HepG2 (cell line): ENCODE measurements around the gene ZBTB46. TPM values are rescaled to one million over a fixed set of nuclear protein-coding genes. Genes with fewer than 3 reads are reported as not detected.

Experiments used
- AGO2 ChIP-seq: fragments of 200-400 bp; formaldehyde crosslinking; optimal IDR thresholded peaks from 2 replicates; pipeline ENCODE3; 2017; ENCODE audit warnings: mild to moderate bottlenecking, low read depth, low read length, moderate library complexity
- BORCS8-MEF2B ChIP-seq: sonication (generic); formaldehyde crosslinking; IDR thresholded peaks from 2 replicates; pipeline ENCODE4 v1.8.0; 2022; ENCODE audit warnings: mild to moderate bottlenecking, missing genetic modification reagents
- HCFC1 ChIP-seq: fragments of 150-350 bp; IDR thresholded peaks from 2 replicates; pipeline ENCODE4 v1.6.1; 2014; ENCODE audit warnings: low read depth, low read length
- HMG20B ChIP-seq: conservative IDR thresholded peaks from 2 replicates; pipeline ENCODE4 v1.6.1; 2016; ENCODE audit warnings: missing genetic modification reagents, missing compliant biosample characterization
- HNRNPL ChIP-seq: fragments of 200-400 bp; formaldehyde crosslinking; IDR thresholded peaks from 2 replicates; pipeline ENCODE4 v1.6.1; 2017; ENCODE audit warnings: mild to moderate bottlenecking, low read depth, low read length
- HNRNPLL ChIP-seq: fragments of 200-400 bp; formaldehyde crosslinking; IDR thresholded peaks from 2 replicates; pipeline ENCODE4 v1.6.1; 2017; ENCODE audit warnings: mild to moderate bottlenecking, low read depth, low read length; ENCODE audit not compliant: poor library complexity, severe bottlenecking
- KLF15 ChIP-seq: sonication (generic); formaldehyde crosslinking; IDR thresholded peaks from 2 replicates; pipeline ENCODE4 v1.8.1; 2023; ENCODE audit warnings: borderline replicate concordance, mild to moderate bottlenecking, inconsistent platforms, missing genetic modification reagents, mixed read lengths
- KLF9 ChIP-seq: IDR thresholded peaks from 2 replicates; pipeline ENCODE4 v1.6.1; 2016; ENCODE audit warnings: low read depth
- NFIC ChIP-seq: IDR thresholded peaks from 2 replicates; pipeline ENCODE4 v1.6.1; 2012; ENCODE audit warnings: mild to moderate bottlenecking, low read length, inconsistent platforms
- NONO ChIP-seq, 2 experiments: fragments of 450-650 bp in 1 of 2; sonication (generic) in 1 of 2; formaldehyde crosslinking in 1 of 2; IDR thresholded peaks in 1 of 2; conservative IDR thresholded peaks in 1 of 2; 2 replicates each; pipeline versions ENCODE4 v1.6.1 to v1.8.0; 2017 to 2022; ENCODE audit warnings: mild to moderate bottlenecking in 1 of 2, missing genetic modification reagents in 1 of 2, moderate library complexity in 1 of 2
- RXRB ChIP-seq: IDR thresholded peaks from 2 replicates; pipeline ENCODE4 v1.6.1; 2016; ENCODE audit warnings: borderline replicate concordance, missing genetic modification reagents, missing compliant biosample characterization
- SNAI1 ChIP-seq: sonication (generic); formaldehyde crosslinking; IDR thresholded peaks from 2 replicates; pipeline ENCODE4 v1.5.0; 2020; ENCODE audit warnings: mild to moderate bottlenecking, missing genetic modification reagents, borderline replicate concordance
- TARDBP ChIP-seq: sonication (generic); formaldehyde crosslinking; IDR thresholded peaks from 2 replicates; pipeline ENCODE4 v1.8.0; 2022; ENCODE audit warnings: mild to moderate bottlenecking, missing genetic modification reagents
- THAP11 ChIP-seq: IDR thresholded peaks from 2 replicates; pipeline ENCODE4 v1.6.1; 2016; ENCODE audit warnings: missing biosample characterization, missing genetic modification reagents
- ZFX ChIP-seq: sonication (generic); formaldehyde crosslinking; IDR thresholded peaks from 2 replicates; pipeline ENCODE4 v1.4.0; 2020; ENCODE audit warnings: mild to moderate bottlenecking, low read depth, missing genetic modification reagents, moderate library complexity
- ZNF713 ChIP-seq: sonication (generic); formaldehyde crosslinking; IDR thresholded peaks from 2 replicates; pipeline ENCODE4 v1.4.0; 2020; ENCODE audit warnings: mild to moderate bottlenecking, missing genetic modification reagents
- polyA plus RNA-seq, 8 experiments: library from polyadenylated mRNA; depleted of rRNA in 3 of 8; stranded (reverse) in 7 of 8; unstranded in 1 of 8; fragments of >200 nt; fragmentation: Illumina TruSeq in 4 of 8; extraction: Trizol in 4 of 8; gene quantifications; 2 replicates each; pipeline versions ENCODE4 v1.2.1 to v1.2.3, GENCODE V29; 2011 to 2016; ENCODE audit warnings: low read depth in 4 of 8, missing spikeins in 1 of 8, mixed read lengths in 1 of 8; ENCODE audit not compliant: insufficient read depth in 1 of 8
- total RNA-seq, 5 experiments: library from RNA; depleted of rRNA; stranded (reverse); fragments of >200 nt; fragmentation: Illumina TruSeq; extraction: Trizol; gene quantifications; 2 replicates each; pipeline ENCODE4 v1.2.3, GENCODE V29; 2016; ENCODE audit warnings: low read depth in 1 of 5
- TF ChIP-seq, protein P1 (sequence below): sonication (generic); formaldehyde crosslinking; IDR thresholded peaks from 2 replicates; pipeline ENCODE4 v1.4.0; 2020; ENCODE audit warnings: mild to moderate bottlenecking, missing genetic modification reagents
- TF ChIP-seq, protein P2 (sequence below): sonication (generic); formaldehyde crosslinking; IDR thresholded peaks from 2 replicates; pipeline ENCODE4 v1.4.0; 2020; ENCODE audit warnings: missing genetic modification reagents
- TF ChIP-seq, protein P3 (sequence below): sonication (generic); formaldehyde crosslinking; IDR thresholded peaks from 2 replicates; pipeline ENCODE4 v1.9.0; 2021; ENCODE audit warnings: missing genetic modification reagents, borderline replicate concordance
- TF ChIP-seq, protein P4 (sequence below): sonication (generic); formaldehyde crosslinking; IDR thresholded peaks from 2 replicates; pipeline ENCODE4 v1.4.0; 2020; ENCODE audit warnings: mild to moderate bottlenecking, missing genetic modification reagents

Gene ZBTB46
- total and polyA plus RNA-seq, 2 of the 13 experiments (the other 11 are each of a cell fraction or from before 2014, with no cell fraction given): 1.6 to 13.5 TPM

DNA sequence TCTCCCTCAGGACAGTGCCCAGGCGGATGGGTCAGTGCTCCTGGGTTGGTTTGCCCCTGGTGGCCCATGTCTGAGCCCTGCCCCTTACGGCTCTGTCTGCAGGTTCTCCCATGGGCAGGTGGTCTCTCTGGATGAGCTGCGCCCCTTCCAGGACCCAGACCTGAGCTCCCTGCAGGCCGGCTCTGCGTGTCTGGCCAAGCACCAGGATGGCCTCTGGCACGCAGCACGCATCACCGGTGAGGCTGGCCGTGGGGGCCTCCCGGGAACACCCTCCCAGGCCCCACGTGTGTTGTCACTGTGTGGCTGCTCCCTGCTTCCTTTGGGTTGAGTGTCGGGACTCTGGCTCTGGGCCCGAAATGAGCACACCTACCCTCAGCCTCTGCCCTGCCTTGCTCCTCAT is 97.9 kb downstream of the ZBTB46 start (continued):
- TF ChIP-seq TARDBP (CRISPR knock-in tag) (0 out of 2 replicates have a peak, but pooled peaks have one; percentile 41), HCFC1 (no peak), AGO2 (peak; percentile 96), THAP11 (CRISPR knock-in tag) (no peak), NFIC (no peak), BORCS8-MEF2B (CRISPR knock-in tag) (no peak), SNAI1 (CRISPR knock-in tag) (no peak), ZFX (CRISPR knock-in tag) (0 out of 2 replicates have a peak, but pooled peaks have one; percentile 1), RXRB (CRISPR knock-in tag) (no peak), NONO (IDR thresholded peaks at IDR 0.05) (no peak), NONO (CRISPR knock-in tag; conservative IDR thresholded peaks at IDR 0.05) (no peak), ZNF713 (no peak), HNRNPL (peak; percentile 16; the same call in 1 of the 2 replicates), HNRNPLL (peak; percentile 9), KLF9 (CRISPR knock-in tag) (no peak), HMG20B (CRISPR knock-in tag) (no peak), KLF15 (no peak)
- TF ChIP-seq, protein P1, sequence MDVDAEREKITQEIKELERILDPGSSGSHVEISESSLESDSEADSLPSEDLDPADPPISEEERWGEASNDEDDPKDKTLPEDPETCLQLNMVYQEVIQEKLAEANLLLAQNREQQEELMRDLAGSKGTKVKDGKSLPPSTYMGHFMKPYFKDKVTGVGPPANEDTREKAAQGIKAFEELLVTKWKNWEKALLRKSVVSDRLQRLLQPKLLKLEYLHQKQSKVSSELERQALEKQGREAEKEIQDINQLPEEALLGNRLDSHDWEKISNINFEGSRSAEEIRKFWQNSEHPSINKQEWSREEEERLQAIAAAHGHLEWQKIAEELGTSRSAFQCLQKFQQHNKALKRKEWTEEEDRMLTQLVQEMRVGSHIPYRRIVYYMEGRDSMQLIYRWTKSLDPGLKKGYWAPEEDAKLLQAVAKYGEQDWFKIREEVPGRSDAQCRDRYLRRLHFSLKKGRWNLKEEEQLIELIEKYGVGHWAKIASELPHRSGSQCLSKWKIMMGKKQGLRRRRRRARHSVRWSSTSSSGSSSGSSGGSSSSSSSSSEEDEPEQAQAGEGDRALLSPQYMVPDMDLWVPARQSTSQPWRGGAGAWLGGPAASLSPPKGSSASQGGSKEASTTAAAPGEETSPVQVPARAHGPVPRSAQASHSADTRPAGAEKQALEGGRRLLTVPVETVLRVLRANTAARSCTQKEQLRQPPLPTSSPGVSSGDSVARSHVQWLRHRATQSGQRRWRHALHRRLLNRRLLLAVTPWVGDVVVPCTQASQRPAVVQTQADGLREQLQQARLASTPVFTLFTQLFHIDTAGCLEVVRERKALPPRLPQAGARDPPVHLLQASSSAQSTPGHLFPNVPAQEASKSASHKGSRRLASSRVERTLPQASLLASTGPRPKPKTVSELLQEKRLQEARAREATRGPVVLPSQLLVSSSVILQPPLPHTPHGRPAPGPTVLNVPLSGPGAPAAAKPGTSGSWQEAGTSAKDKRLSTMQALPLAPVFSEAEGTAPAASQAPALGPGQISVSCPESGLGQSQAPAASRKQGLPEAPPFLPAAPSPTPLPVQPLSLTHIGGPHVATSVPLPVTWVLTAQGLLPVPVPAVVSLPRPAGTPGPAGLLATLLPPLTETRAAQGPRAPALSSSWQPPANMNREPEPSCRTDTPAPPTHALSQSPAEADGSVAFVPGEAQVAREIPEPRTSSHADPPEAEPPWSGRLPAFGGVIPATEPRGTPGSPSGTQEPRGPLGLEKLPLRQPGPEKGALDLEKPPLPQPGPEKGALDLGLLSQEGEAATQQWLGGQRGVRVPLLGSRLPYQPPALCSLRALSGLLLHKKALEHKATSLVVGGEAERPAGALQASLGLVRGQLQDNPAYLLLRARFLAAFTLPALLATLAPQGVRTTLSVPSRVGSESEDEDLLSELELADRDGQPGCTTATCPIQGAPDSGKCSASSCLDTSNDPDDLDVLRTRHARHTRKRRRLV (CRISPR knock-in tag): no peak
- TF ChIP-seq, protein P2, sequence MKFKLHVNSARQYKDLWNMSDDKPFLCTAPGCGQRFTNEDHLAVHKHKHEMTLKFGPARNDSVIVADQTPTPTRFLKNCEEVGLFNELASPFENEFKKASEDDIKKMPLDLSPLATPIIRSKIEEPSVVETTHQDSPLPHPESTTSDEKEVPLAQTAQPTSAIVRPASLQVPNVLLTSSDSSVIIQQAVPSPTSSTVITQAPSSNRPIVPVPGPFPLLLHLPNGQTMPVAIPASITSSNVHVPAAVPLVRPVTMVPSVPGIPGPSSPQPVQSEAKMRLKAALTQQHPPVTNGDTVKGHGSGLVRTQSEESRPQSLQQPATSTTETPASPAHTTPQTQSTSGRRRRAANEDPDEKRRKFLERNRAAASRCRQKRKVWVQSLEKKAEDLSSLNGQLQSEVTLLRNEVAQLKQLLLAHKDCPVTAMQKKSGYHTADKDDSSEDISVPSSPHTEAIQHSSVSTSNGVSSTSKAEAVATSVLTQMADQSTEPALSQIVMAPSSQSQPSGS (CRISPR knock-in tag): no peak
- TF ChIP-seq, protein P3, sequence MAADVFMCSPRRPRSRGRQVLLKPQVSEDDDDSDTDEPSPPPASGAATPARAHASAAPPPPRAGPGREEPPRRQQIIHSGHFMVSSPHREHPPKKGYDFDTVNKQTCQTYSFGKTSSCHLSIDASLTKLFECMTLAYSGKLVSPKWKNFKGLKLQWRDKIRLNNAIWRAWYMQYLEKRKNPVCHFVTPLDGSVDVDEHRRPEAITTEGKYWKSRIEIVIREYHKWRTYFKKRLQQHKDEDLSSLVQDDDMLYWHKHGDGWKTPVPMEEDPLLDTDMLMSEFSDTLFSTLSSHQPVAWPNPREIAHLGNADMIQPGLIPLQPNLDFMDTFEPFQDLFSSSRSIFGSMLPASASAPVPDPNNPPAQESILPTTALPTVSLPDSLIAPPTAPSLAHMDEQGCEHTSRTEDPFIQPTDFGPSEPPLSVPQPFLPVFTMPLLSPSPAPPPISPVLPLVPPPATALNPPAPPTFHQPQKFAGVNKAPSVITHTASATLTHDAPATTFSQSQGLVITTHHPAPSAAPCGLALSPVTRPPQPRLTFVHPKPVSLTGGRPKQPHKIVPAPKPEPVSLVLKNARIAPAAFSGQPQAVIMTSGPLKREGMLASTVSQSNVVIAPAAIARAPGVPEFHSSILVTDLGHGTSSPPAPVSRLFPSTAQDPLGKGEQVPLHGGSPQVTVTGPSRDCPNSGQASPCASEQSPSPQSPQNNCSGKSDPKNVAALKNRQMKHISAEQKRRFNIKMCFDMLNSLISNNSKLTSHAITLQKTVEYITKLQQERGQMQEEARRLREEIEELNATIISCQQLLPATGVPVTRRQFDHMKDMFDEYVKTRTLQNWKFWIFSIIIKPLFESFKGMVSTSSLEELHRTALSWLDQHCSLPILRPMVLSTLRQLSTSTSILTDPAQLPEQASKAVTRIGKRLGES (CRISPR knock-in tag): no peak
- TF ChIP-seq, protein P4, sequence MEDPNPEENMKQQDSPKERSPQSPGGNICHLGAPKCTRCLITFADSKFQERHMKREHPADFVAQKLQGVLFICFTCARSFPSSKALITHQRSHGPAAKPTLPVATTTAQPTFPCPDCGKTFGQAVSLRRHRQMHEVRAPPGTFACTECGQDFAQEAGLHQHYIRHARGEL: no peak
